ENCODE data around the gene LRRC8C.
A peak's percentile ranks its signal among the peaks of the same experiment; 100 is the strongest.

The LRRC8C gene

DNA sequence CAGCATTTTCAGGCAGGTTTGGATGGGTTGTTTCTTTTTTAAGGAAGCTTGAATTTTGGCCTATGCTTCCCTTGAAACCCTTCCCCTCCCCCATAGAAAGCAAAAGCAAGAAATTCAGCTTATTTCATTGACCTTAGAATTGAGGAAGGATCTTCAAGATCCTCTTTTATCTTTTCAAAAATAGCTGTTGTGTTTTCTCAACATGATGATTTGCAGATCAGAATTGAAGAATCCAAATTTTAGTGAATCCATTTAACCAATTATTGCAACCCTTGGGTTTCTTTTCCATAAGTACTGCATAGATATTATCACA lies 73.7 kb downstream of the LRRC8C start:
- DNase-seq, result no peak

DNA sequence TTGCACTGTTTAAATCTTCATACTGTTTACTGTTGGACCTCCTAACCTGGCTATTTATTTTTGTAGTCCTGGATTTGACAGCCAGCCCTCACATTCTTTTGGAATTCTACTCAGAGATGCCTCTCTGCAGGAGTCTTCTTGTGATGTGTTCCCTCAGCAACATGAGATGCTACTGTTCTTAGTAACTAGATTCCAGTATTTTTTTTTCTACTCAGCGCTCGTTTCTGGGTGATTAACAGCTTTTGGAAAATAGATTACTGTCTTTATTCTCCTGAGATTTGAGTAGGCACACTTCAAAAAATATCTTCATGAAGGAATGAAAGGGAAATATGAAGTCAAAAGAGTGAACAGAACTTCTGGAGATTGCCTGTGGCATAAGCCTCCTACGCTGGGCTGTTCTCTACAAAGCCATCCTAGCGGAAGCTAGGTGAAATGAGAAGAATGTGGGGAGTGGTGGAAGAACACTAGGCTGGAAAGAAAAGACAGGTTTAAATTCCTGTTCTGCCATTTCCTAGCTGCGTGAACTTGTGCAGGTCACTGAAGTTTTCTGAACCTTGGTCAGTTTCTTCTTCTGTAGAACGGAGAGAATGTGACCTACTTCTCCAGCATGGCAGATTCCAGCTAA lies 75.9 kb downstream of the LRRC8C start:
- DNase-seq, result no peak

GRCh38 chr1:89710498-89711139 lies 77.7 kb downstream of the LRRC8C start:
- DNase-seq, result no peak

- no peak for DNase-seq
Measured at GRCh38 chr1:89711140-89711778, 78.3 kb downstream of the LRRC8C start.

DNA sequence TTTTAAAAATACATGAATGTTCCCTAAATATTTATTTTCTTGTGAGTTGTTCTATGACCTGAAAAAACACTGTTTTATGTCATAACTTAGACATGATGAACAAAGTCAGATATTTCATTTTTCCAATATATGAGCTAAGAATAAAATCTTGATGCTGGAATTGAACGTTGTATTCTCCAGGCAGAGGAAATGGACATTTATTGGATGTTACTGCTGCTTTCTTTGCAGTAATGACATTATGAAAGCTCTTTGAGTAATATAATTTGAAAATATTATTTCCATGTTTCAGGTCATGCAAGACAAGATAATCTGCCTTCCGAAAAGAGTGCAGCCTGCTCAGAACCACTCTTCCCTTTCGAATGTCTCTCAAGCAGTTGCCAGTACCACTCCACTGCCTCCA lies 79.5 kb downstream of the LRRC8C start:
- DNase-seq, result no peak

- DNase-seq, result no peak
Measured at GRCh38 chr1:89715677-89716076, 82.8 kb downstream of the LRRC8C start.

- DNase-seq, result peak; percentile 82
Measured at GRCh38 chr1:89719502-89720306, 86.8 kb downstream of the LRRC8C start.

DNA sequence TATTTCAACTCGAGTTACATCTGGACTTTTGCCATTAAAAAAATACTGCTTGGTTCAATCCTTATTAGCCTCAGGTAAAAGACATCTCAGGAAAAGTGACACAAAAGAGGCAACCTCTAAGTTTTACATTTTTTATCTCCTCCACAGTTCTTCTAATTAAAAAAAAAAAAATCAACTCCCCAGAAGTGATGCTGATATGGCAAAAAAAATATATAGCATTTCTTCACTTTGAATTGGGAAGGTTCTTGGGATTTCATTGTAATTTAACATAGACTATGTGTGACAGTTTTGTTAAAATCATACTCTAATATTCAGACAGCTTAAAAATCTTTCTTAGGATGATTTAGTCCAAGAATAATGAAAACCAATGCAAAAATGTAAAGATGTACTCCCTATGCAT lies 87.9 kb downstream of the LRRC8C start:
- no peak for DNase-seq

- DNase-seq, result no peak
Measured at GRCh38 chr1:89721351-89721750, 88.4 kb downstream of the LRRC8C start.

DNA sequence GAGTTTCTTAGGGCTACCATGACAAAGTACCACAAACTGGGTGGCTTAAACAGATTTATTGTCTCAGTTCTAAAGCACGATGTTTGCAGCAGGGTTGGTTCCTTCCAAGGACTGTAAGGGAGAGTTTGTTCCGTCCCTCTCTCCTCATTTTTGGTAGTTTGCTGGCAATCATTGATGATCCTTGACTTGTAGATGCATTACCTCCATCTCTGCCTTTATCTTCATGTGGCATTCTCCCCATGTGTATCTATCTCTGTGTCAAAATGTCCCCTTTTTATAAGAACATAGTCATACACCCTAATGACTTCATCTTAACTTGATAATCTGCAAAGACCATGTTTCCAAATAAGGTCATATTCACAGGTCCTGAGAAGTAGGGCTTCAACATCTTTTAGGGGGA lies 90.2 kb downstream of the LRRC8C start:
- no peak for DNase-seq

GRCh38 chr1:89723863-89724262 lies 90.9 kb downstream of the LRRC8C start:
- no peak for DNase-seq

DNA sequence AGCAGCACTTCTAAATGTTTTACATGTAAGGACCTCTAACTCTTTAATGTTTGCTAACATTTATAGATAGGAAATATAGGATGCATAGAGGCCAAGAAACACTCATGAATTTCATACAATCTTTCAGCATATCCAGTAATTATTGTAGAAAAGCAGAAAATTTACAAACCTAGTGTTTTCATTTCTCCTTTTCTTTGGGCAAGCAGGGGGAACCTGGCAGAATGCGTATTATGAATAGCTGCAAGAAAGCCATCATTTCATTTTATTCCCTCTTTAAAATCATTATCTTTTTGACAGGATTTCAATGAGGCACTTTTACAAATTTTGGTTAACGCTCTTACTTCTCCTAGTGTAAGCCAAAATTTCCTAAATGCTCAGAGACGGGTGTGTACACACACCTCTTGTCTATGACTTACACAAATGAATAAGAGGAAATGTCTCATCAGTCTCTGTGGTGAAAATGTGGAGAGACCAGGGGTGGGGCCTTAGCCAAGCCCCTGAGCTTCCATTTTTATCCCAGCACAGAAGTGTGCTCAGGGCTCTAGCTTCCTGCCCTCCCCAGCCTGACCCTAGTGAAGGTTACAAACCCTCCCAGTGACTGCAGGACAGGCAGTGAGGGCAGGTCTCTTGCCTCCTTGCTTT lies 91.6 kb downstream of the LRRC8C start:
- DNase-seq, result no peak

- DNase-seq, result no peak
Measured at GRCh38 chr1:89725011-89725370, 92.1 kb downstream of the LRRC8C start.

DNA sequence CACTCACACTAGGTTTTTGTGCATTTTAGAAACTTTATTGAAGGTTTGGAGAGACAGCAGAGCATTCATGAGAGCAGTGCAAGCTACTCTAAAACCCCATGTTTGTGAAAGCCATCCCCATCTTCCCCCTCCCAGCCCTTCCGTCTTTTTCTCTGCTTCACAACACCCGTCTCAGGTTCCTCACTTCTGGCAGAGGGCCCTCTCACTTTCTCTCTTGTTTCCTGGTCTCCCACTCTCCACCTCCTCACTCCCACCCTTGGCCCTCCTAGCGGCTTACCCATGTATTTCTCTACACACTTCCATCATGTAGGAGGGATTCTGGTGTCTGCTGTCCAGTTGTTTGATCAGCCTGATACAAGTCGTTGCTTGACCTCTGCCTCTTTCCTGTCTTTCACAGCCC lies 92.7 kb downstream of the LRRC8C start:
- DNase-seq, result no peak

DNA sequence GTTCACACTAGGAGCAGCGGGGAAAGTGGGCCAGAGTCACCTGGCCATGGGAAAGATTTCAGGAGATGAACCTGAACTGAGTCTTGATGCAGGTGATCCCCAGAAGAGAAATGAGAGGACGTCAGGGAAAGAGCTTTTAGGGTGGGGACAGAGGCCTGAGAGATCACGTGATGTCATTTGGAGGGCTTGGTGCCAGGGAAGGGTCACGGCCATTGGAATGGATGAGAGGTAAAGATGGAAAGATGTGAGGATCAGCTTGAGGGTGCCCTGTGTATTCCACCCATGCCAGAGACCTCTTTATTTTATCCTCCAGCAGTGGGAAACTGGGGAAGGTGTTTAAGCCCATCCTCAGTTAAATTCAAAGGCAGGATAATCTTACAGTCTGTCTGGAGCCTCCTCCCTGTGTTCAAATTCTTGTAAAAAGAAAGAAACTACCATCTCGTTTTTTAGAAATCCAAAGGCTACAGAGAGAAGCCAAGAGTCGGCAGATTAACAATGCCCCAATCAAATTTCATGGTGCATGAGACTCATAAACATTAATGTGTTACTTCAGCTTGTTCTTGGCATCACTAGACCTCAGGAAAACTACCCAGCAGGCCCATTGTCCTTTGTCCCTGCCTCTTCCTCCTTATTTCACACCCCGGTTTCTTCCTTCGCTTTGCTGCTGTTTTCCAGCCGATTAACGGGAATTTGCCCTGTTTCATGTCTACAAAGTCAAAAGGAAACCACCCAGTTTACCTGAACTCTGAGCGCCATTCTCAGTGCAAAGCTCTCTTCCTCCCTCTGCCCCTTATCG lies 94.8 kb downstream of the LRRC8C start:
- no peak for DNase-seq

- DNase-seq, result no peak
Measured at GRCh38 chr1:89728381-89728780, 95.5 kb downstream of the LRRC8C start.

- DNase-seq, result no peak
Measured at GRCh38 chr1:89732206-89732605, 99.3 kb downstream of the LRRC8C start.

- DNase-seq, result no peak
Measured at GRCh38 chr1:89732643-89733222, 99.8 kb downstream of the LRRC8C start.

DNA sequence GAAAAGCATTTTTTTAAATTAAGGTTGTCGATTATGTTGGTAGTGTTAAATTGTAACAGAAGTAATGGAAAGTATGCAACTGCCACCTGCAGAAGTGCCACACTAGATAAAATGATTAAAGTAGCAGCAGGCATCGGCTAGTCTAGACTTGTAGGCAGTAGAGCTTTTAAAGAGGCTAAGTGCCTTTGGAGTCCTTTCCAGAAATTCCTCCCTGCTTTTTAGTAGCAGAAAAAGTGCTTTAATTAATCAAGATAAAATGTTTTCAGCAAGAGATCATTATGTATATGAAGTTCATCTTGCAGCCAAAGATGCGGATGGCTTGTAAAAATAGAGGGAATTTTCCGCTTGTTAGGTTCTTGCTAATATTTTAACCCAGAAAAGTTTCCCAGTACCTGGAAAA lies 100.8 kb downstream of the LRRC8C start:
- DNase-seq, result peak; percentile 88

GRCh38 chr1:89734442-89734841 lies 101.5 kb downstream of the LRRC8C start:
- no peak for DNase-seq

DNA sequence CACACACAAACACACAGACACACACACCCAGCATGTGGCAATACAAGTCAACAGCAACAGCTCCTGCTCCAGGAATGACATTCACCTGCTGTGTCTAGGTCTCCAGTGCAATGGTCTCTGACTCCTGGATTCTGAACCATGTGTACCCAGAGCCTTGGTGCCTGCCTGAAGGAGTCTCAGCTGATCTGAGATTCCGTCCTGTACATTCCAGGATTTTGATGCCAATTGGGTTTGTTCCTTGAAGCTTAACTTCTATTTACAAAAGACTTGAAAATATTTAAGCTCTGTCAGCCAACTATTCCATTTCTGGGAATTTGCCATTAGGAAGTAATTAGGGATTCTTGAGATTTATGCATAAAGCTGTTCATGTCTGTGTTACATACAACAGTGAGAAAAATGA lies 102.6 kb downstream of the LRRC8C start:
- no peak for DNase-seq
